HepG2 (cell line): Measurements from ENCODE around the gene EGFL8. TPM values are rescaled to one million over a fixed set of nuclear protein-coding genes. Genes with fewer than 3 reads are reported as not detected.

Source experiments
- ELF4 ChIP-seq: sonication (generic); formaldehyde crosslinking; IDR thresholded peaks from 2 replicates; pipeline ENCODE4 v1.5.0; 2020; ENCODE audit warnings: missing genetic modification reagents, mild to moderate bottlenecking, moderate library complexity, borderline replicate concordance
- FOXC1 ChIP-seq: sonication (generic); formaldehyde crosslinking; IDR thresholded peaks from 2 replicates; pipeline ENCODE4 v1.8.0; 2022; ENCODE audit warnings: mild to moderate bottlenecking, missing genetic modification reagents, borderline replicate concordance
- KLF6 ChIP-seq: IDR thresholded peaks from 2 replicates; pipeline ENCODE4 v1.8.0; 2016; ENCODE audit warnings: missing biosample characterization, missing genetic modification reagents
- ZIK1 ChIP-seq: sonication (generic); formaldehyde crosslinking; IDR thresholded peaks from 2 replicates; pipeline ENCODE4 v1.5.0; 2020; ENCODE audit warnings: mild to moderate bottlenecking, low read depth, missing genetic modification reagents, borderline replicate concordance
- polyA plus RNA-seq, 8 experiments: library from polyadenylated mRNA; depleted of rRNA in 3 of 8; stranded (reverse) in 7 of 8; unstranded in 1 of 8; fragments of >200 nt; fragmentation: Illumina TruSeq in 4 of 8; extraction: Trizol in 4 of 8; gene quantifications; 2 replicates each; pipeline versions ENCODE4 v1.2.1 to v1.2.3, GENCODE V29; 2011 to 2016; ENCODE audit warnings: low read depth in 4 of 8, missing spikeins in 1 of 8, mixed read lengths in 1 of 8; ENCODE audit not compliant: insufficient read depth in 1 of 8
- total RNA-seq, 5 experiments: library from RNA; depleted of rRNA; stranded (reverse); fragments of >200 nt; fragmentation: Illumina TruSeq; extraction: Trizol; gene quantifications; 2 replicates each; pipeline ENCODE4 v1.2.3, GENCODE V29; 2016; ENCODE audit warnings: low read depth in 1 of 5
- TF ChIP-seq, protein P1 (sequence below): IDR thresholded peaks from 2 replicates; pipeline ENCODE4 v1.6.1; 2012; ENCODE audit warnings: low read depth, low read length, improper control_type of control experiment
- TF ChIP-seq, protein P2 (sequence below): sonication (generic); formaldehyde crosslinking; IDR thresholded peaks from 2 replicates; pipeline ENCODE4 v1.5.1; 2020; ENCODE audit warnings: mild to moderate bottlenecking, moderate library complexity, missing genetic modification reagents
- TF ChIP-seq, protein P3 (sequence below): sonication (generic); formaldehyde crosslinking; IDR thresholded peaks from 2 replicates; pipeline ENCODE4 v1.4.0; 2020; ENCODE audit warnings: missing genetic modification reagents, mild to moderate bottlenecking, borderline replicate concordance
- TF ChIP-seq, protein P4 (sequence below): sonication (generic); formaldehyde crosslinking; IDR thresholded peaks from 2 replicates; pipeline ENCODE4 v1.9.0; 2021; ENCODE audit warnings: mild to moderate bottlenecking, missing genetic modification reagents
- TF ChIP-seq, protein P5 (sequence below): sonication (generic); formaldehyde crosslinking; IDR thresholded peaks from 2 replicates; pipeline ENCODE4 v1.5.0; 2020; ENCODE audit warnings: mild to moderate bottlenecking, missing genetic modification reagents, moderate library complexity
- TF ChIP-seq, protein P6 (sequence below): sonication (generic); formaldehyde crosslinking; IDR thresholded peaks from 2 replicates; pipeline ENCODE4 v1.4.0; 2020; ENCODE audit warnings: low read depth, mild to moderate bottlenecking, missing genetic modification reagents

EGFL8 gene
- total and polyA plus RNA-seq, 2 of the 13 experiments (the other 11 are each of a cell fraction or from before 2014, with no cell fraction given): 10.0 to 11.5 TPM

DNA sequence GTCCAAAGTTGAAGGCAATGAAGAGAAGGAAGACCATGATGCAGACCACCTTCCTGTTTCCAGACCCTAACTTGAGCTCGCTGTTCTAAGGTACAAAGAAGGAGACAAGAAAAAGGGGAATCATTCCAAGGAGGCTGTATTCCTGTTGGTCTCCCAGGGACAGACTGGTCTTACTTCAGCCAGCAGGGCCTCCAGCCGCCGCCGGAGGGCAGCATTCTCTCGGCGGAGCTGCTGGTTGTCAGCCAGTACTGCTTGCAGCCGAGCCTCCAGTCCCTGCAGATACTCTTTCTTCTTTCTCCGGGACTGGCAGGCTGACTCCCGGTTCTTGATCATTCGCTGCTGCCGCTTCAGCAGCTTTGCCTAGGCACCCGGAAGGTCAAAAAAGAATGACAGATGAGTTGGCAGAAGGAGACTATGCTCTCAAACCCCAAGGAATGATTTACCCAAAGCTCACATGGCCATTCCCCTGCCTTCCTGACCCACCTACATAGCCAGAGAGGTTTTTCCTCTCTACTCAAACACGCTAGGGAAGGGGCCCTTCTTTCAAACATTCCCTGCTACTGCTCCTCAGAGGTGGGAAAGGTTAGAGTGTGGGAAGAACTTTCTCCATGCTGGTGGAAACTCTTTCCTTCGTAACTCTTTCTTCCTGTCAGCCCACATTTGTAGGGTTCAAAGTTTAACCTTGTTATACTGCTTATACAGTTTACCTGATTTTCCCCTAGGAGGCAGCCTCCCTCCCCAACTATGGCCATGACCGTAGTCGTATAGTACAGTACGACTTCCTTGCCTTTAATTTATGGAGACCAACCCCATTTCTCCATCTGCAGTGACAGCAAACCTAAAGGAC is 45.4 kb upstream of the EGFL8 start (continued):
- TF ChIP-seq FOXC1 (CRISPR knock-in tag) (no peak; the same call in 1 of the 2 replicates), ZIK1 (CRISPR knock-in tag) (peak; percentile 20; the same call in 1 of the 2 replicates), KLF6 (CRISPR knock-in tag) (0 out of 2 replicates have a peak, but pooled peaks have one; percentile 33), ELF4 (CRISPR knock-in tag) (no peak)
- TF ChIP-seq, protein P1, sequence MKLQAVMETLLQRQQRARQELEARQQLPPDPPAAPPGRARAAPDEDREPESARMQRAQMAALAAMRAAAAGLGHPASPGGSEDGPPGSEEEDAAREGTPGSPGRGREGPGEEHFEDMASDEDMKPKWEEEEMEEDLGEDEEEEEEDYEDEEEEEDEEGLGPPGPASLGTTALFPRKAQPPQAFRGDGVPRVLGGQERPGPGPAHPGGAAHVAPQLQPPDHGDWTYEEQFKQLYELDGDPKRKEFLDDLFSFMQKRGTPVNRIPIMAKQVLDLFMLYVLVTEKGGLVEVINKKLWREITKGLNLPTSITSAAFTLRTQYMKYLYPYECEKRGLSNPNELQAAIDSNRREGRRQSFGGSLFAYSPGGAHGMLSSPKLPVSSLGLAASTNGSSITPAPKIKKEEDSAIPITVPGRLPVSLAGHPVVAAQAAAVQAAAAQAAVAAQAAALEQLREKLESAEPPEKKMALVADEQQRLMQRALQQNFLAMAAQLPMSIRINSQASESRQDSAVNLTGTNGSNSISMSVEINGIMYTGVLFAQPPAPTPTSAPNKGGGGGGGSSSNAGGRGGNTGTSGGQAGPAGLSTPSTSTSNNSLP: 0 out of 2 replicates have a peak, but pooled peaks have one; percentile 14
- TF ChIP-seq, protein P2, sequence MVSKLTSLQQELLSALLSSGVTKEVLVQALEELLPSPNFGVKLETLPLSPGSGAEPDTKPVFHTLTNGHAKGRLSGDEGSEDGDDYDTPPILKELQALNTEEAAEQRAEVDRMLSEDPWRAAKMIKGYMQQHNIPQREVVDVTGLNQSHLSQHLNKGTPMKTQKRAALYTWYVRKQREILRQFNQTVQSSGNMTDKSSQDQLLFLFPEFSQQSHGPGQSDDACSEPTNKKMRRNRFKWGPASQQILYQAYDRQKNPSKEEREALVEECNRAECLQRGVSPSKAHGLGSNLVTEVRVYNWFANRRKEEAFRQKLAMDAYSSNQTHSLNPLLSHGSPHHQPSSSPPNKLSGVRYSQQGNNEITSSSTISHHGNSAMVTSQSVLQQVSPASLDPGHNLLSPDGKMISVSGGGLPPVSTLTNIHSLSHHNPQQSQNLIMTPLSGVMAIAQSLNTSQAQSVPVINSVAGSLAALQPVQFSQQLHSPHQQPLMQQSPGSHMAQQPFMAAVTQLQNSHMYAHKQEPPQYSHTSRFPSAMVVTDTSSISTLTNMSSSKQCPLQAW (CRISPR knock-in tag): peak; percentile 71
- TF ChIP-seq, protein P3, sequence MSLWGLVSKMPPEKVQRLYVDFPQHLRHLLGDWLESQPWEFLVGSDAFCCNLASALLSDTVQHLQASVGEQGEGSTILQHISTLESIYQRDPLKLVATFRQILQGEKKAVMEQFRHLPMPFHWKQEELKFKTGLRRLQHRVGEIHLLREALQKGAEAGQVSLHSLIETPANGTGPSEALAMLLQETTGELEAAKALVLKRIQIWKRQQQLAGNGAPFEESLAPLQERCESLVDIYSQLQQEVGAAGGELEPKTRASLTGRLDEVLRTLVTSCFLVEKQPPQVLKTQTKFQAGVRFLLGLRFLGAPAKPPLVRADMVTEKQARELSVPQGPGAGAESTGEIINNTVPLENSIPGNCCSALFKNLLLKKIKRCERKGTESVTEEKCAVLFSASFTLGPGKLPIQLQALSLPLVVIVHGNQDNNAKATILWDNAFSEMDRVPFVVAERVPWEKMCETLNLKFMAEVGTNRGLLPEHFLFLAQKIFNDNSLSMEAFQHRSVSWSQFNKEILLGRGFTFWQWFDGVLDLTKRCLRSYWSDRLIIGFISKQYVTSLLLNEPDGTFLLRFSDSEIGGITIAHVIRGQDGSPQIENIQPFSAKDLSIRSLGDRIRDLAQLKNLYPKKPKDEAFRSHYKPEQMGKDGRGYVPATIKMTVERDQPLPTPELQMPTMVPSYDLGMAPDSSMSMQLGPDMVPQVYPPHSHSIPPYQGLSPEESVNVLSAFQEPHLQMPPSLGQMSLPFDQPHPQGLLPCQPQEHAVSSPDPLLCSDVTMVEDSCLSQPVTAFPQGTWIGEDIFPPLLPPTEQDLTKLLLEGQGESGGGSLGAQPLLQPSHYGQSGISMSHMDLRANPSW: 0 out of 2 replicates have a peak, but pooled peaks have one; percentile 58
- TF ChIP-seq, protein P4, sequence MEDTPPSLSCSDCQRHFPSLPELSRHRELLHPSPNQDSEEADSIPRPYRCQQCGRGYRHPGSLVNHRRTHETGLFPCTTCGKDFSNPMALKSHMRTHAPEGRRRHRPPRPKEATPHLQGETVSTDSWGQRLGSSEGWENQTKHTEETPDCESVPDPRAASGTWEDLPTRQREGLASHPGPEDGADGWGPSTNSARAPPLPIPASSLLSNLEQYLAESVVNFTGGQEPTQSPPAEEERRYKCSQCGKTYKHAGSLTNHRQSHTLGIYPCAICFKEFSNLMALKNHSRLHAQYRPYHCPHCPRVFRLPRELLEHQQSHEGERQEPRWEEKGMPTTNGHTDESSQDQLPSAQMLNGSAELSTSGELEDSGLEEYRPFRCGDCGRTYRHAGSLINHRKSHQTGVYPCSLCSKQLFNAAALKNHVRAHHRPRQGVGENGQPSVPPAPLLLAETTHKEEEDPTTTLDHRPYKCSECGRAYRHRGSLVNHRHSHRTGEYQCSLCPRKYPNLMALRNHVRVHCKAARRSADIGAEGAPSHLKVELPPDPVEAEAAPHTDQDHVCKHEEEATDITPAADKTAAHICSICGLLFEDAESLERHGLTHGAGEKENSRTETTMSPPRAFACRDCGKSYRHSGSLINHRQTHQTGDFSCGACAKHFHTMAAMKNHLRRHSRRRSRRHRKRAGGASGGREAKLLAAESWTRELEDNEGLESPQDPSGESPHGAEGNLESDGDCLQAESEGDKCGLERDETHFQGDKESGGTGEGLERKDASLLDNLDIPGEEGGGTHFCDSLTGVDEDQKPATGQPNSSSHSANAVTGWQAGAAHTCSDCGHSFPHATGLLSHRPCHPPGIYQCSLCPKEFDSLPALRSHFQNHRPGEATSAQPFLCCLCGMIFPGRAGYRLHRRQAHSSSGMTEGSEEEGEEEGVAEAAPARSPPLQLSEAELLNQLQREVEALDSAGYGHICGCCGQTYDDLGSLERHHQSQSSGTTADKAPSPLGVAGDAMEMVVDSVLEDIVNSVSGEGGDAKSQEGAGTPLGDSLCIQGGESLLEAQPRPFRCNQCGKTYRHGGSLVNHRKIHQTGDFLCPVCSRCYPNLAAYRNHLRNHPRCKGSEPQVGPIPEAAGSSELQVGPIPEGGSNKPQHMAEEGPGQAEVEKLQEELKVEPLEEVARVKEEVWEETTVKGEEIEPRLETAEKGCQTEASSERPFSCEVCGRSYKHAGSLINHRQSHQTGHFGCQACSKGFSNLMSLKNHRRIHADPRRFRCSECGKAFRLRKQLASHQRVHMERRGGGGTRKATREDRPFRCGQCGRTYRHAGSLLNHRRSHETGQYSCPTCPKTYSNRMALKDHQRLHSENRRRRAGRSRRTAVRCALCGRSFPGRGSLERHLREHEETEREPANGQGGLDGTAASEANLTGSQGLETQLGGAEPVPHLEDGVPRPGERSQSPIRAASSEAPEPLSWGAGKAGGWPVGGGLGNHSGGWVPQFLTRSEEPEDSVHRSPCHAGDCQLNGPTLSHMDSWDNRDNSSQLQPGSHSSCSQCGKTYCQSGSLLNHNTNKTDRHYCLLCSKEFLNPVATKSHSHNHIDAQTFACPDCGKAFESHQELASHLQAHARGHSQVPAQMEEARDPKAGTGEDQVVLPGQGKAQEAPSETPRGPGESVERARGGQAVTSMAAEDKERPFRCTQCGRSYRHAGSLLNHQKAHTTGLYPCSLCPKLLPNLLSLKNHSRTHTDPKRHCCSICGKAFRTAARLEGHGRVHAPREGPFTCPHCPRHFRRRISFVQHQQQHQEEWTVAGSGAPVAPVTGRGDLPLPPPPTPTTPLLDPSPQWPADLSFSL (CRISPR knock-in tag): no peak
- TF ChIP-seq, protein P5, sequence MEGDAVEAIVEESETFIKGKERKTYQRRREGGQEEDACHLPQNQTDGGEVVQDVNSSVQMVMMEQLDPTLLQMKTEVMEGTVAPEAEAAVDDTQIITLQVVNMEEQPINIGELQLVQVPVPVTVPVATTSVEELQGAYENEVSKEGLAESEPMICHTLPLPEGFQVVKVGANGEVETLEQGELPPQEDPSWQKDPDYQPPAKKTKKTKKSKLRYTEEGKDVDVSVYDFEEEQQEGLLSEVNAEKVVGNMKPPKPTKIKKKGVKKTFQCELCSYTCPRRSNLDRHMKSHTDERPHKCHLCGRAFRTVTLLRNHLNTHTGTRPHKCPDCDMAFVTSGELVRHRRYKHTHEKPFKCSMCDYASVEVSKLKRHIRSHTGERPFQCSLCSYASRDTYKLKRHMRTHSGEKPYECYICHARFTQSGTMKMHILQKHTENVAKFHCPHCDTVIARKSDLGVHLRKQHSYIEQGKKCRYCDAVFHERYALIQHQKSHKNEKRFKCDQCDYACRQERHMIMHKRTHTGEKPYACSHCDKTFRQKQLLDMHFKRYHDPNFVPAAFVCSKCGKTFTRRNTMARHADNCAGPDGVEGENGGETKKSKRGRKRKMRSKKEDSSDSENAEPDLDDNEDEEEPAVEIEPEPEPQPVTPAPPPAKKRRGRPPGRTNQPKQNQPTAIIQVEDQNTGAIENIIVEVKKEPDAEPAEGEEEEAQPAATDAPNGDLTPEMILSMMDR (CRISPR knock-in tag): peak; percentile 95
- TF ChIP-seq, protein P6, sequence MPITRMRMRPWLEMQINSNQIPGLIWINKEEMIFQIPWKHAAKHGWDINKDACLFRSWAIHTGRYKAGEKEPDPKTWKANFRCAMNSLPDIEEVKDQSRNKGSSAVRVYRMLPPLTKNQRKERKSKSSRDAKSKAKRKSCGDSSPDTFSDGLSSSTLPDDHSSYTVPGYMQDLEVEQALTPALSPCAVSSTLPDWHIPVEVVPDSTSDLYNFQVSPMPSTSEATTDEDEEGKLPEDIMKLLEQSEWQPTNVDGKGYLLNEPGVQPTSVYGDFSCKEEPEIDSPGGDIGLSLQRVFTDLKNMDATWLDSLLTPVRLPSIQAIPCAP (CRISPR knock-in tag): no peak
